PFSK-1 (cell line): ENCODE results near the gene TTLL11.

ENCODE experiments used
- FOXP2 ChIP-seq: optimal IDR thresholded peaks from 2 replicates; pipeline ENCODE3; 2011; ENCODE audit warnings: borderline replicate concordance, control low read depth, inconsistent platforms; ENCODE audit not compliant: insufficient read depth; ENCODE audit errors: extremely low read length, extremely low read depth
- POLR2AphosphoS5 ChIP-seq: IDR thresholded peaks from 2 replicates; pipeline ENCODE4 v1.6.1; 2012; ENCODE audit warnings: low read depth, mild to moderate bottlenecking, control low read depth, low read length, moderate library complexity
- REST ChIP-seq, 2 experiments: IDR thresholded peaks; 2 replicates each; pipeline versions ENCODE4 v1.6.1 to v1.8.0; 2011 to 2012; ENCODE audit warnings: low read depth in 2 of 2, low read length in 2 of 2, control low read depth in 1 of 2, inconsistent platforms in 1 of 2, mild to moderate bottlenecking in 1 of 2, moderate library complexity in 1 of 2; ENCODE audit not compliant: insufficient read depth in 1 of 2
- SIN3A ChIP-seq: IDR thresholded peaks from 2 replicates; pipeline ENCODE4 v1.6.1; 2012; ENCODE audit warnings: mild to moderate bottlenecking, low read length, moderate library complexity, borderline replicate concordance; ENCODE audit not compliant: insufficient read depth
- TAF1 ChIP-seq: IDR thresholded peaks from 2 replicates; pipeline ENCODE4 v1.6.1; 2012; ENCODE audit warnings: low read length, control low read depth, borderline replicate concordance; ENCODE audit not compliant: insufficient read depth

The TTLL11 gene

GRCh38 chr9:122135529-122135859, 42.4 kb upstream of the TTLL11 start:
- no peak for TF ChIP-seq SIN3A
- TF ChIP-seq REST (IDR thresholded peaks at IDR 0.05; ENCODE audit: insufficient read depth in 1 of 2, low read depth in 2 of 2, low read length in 2 of 2) = no peak
- TF ChIP-seq FOXP2 = no peak
- TF ChIP-seq TAF1 = no peak
- TF ChIP-seq POLR2AphosphoS5 = no peak

GRCh38 chr9:122134822-122135528, 41.9 kb upstream of the TTLL11 start:
- TF ChIP-seq REST (IDR thresholded peaks at IDR 0.05; ENCODE audit: insufficient read depth in 1 of 2, low read depth in 2 of 2, low read length in 2 of 2) (no peak), TAF1 (no peak)

- TF ChIP-seq POLR2AphosphoS5 (no peak), REST (IDR thresholded peaks at IDR 0.05; ENCODE audit: insufficient read depth in 1 of 2, low read depth in 2 of 2, low read length in 2 of 2) (no peak), FOXP2 (no peak), SIN3A (no peak), TAF1 (no peak)
Observed at GRCh38 chr9:122133984-122134535, 41.0 kb upstream of the TTLL11 start.

- TF ChIP-seq TAF1 (no peak), SIN3A (no peak), POLR2AphosphoS5 (no peak), FOXP2 (no peak), REST (IDR thresholded peaks at IDR 0.05; ENCODE audit: insufficient read depth in 1 of 2, low read depth in 2 of 2, low read length in 2 of 2) (no peak)
Observed at GRCh38 chr9:122133263-122133983, 40.3 kb upstream of the TTLL11 start.
